HTR-8/SVneo (cell line): ENCODE measurements around the gene ATL2.
A peak's percentile ranks its signal among the peaks of the same experiment; 100 is the strongest.

Experiments
- DNase-seq: peaks from one replicate; pipeline ENCODE4 v3.0.0; 2011; ENCODE audit warnings: low spot score, mixed read lengths; ENCODE audit not compliant: insufficient read length
- FAIRE-seq: peaks from 2 replicates; lab custom pipeline; 2011; peaks lifted over from hg19 to GRCh38; lab: Jason Lieb, UNC

Gene ATL2

GRCh38 chr2:38256610-38257009 lies 120.5 kb downstream of the ATL2 start:
- FAIRE-seq (no peak), DNase-seq (no peak)

GRCh38 chr2:38255211-38255610 lies 121.9 kb downstream of the ATL2 start:
- FAIRE-seq (no peak), DNase-seq (no peak)

GRCh38 chr2:38254796-38255195 lies 122.3 kb downstream of the ATL2 start:
- FAIRE-seq = no peak
- no peak for DNase-seq

- DNase-seq (no peak), FAIRE-seq (no peak)
Observed at GRCh38 chr2:38251940-38252339, 125.1 kb downstream of the ATL2 start.

DNA sequence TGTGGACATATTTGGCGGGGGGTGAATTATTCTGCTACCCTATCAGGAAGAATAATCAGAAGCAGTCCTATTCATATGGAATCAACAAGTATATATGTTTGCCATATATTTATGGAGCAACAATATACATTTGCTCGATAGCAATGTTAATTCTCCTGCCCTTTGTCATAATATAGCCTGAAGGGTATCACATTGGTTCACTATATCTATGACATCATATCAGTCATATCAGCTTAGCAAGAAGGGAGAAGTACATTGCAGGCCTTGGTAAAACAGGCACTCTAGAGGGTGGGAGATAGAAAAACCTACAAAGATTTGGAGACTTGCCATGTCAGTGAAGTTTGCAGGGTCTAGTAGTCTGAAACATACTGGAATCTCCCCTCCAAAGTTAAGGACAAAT lies 128.4 kb downstream of the ATL2 start:
- no peak for DNase-seq
- FAIRE-seq = no peak

- DNase-seq = no peak
- no peak for FAIRE-seq
Observed at GRCh38 chr2:38248255-38248654, 128.8 kb downstream of the ATL2 start.

- DNase-seq = no peak
- FAIRE-seq = no peak
Observed at GRCh38 chr2:38246105-38246504, 131.0 kb downstream of the ATL2 start.

DNA sequence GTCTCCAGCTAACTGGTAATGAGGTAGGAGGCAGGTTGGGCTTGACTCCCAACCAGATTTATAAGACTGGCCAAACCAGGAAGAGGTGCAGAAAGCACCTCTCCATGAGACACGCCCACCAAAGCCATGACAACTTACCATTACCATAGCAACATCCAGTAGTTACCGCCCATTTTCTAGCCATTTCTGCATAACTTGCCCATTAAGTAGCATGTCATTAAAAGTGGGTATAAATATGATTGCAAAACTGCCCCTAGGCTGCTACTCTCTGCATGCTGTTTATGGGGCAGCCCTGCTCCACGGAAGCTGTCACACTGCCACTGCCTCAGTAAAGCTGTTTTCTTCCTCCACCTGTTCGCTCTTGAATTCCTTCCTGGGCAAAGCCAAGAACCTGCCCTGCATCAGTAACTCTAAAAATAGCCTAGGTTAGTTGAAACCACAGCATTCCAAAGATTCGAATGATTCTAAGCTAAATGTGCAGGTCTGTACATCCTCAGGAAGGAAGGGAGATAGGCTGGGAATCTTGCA lies 131.9 kb downstream of the ATL2 start:
- DNase-seq (no peak), FAIRE-seq (peak; percentile 9)

DNA sequence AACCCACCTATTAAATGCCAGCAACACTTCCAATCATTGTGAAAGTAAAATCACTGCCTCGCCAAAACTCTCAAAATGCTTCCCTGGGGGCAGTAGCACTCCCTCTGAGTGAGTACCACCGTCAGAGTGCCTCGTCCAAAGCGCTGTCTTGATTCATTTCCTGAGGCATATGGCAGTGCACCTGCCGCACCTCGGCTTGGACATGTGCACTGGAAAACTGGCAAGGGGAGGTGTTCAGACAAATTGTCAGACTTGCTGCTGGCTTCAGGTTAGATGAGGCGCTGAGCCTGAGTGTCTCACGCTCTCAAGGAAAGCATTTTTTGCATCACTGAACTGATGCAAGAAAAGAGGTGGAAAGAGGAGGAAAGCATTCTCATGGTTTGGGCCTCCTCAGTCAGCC lies 132.8 kb downstream of the ATL2 start:
- no peak for DNase-seq
- no peak for FAIRE-seq
